Smooth muscle cell (in vitro differentiated cells): ENCODE results near the gene SCYGR3. TPM values are rescaled to one million over a fixed set of nuclear protein-coding genes. Genes with fewer than 3 reads are reported as not detected.

Experiments
- DNase-seq: peaks from one replicate; lab custom pipeline; 2025; ENCODE audit not compliant: unreplicated experiment; lab: John Stamatoyannopoulos, UW
- H2AFZ ChIP-seq: fragments of 200-600 bp; sonication (generic); 2 replicates; pipeline ENCODE4 v1.6.0; 2016; ENCODE audit warnings: antibody characterized with exemption, low read depth, mild to moderate bottlenecking
- H3F3A ChIP-seq: fragments of 200-600 bp; sonication (generic); 2 replicates; pipeline ENCODE4 v1.6.0; 2017; ENCODE audit warnings: antibody characterized with exemption, low read depth
- H3K27ac ChIP-seq: fragments of 200-600 bp; sonication (generic); 2 replicates; pipeline ENCODE4 v1.5.1; 2016; ENCODE audit warnings: low read depth, mild to moderate bottlenecking
- H3K27me3 ChIP-seq: fragments of 200-600 bp; sonication (generic); 2 replicates; pipeline ENCODE4 v1.6.1; 2016; ENCODE audit warnings: low read depth, mild to moderate bottlenecking
- H3K36me3 ChIP-seq: fragments of 200-600 bp; sonication (generic); 2 replicates; pipeline ENCODE4 v1.5.1; 2016; ENCODE audit warnings: low read depth
- H3K4me1 ChIP-seq: fragments of 200-600 bp; sonication (generic); 2 replicates; pipeline ENCODE4 v1.5.1; 2016; ENCODE audit warnings: low read depth
- H3K4me2 ChIP-seq: fragments of 200-600 bp; sonication (generic); 2 replicates; pipeline ENCODE4 v1.6.0; 2016; ENCODE audit warnings: mild to moderate bottlenecking
- H3K4me3 ChIP-seq: fragments of 200-600 bp; sonication (generic); 2 replicates; pipeline ENCODE4 v1.5.1; 2016; ENCODE audit warnings: mild to moderate bottlenecking
- H3K79me2 ChIP-seq: fragments of 200-600 bp; sonication (generic); 2 replicates; pipeline ENCODE4 v1.6.0; 2016; ENCODE audit warnings: low read depth, mild to moderate bottlenecking
- H3K9ac ChIP-seq: fragments of 200-600 bp; sonication (generic); 2 replicates; pipeline ENCODE4 v1.6.0; 2016; ENCODE audit warnings: low read depth
- H3K9me3 ChIP-seq: fragments of 200-600 bp; sonication (generic); replicated peaks from 2 replicates; pipeline ENCODE4 v1.5.1; 2016; ENCODE audit warnings: low read depth
- H4K20me1 ChIP-seq: fragments of 200-600 bp; sonication (generic); 2 replicates; pipeline ENCODE4 v1.6.0; 2016; ENCODE audit warnings: low read depth
- WGBS: methylation state at CpG from one replicate; pipeline ENCODE4 v1.1.7; 2016; ENCODE audit warnings: low lambda C conversion rate; 5-methylcytosine and 5-hydroxymethylcytosine counted together
- polyA plus RNA-seq: library from polyadenylated mRNA; unstranded; fragments of >200 nt; fragmentation: Nextera tagmentation; extraction: Ambion mirVana; gene quantifications from 2 replicates; pipeline ENCODE4 v1.2.1, GENCODE V29; 2016
- total RNA-seq: library from RNA; depleted of rRNA; stranded (reverse); fragments of >200 nt; gene quantifications from 2 replicates; pipeline ENCODE4 v1.2.3, GENCODE V29; 2014
- TF ChIP-seq, protein P1 (sequence below): fragments of 200-600 bp; sonication (generic); IDR thresholded peaks from 2 replicates; pipeline ENCODE4 v1.5.1; 2017; ENCODE audit warnings: borderline replicate concordance, mild to moderate bottlenecking, antibody characterized with exemption; ENCODE audit not compliant: insufficient read depth, poor library complexity, severe bottlenecking

SCYGR3 gene, protein sequence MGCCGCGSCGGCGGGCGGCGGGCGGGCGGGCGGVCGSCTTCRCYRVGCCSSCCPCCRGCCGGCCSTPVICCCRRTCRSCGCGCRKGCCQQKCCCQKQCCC
- total RNA-seq, result not detected in 2 replicates
- not detected in 2 replicates for polyA plus RNA-seq

DNA sequence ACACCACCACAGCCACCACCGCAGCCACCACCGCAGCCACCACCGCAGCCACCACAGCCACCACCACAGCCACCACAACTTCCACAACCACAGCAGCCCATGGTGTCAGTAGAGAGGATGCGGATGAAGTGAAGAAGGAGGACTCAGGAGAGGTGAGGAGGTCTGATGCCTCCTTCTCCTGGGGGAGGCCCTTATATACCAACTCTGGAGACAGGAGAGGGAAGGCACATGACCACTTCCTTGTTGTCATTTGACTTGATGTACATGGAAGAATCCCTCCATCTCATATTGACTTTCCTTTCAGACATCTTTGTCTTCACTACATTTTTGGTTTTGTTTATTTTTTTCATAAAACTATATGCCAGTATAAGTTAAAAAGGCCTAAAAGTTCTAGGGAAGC, at the start of gene SCYGR3:
TSS of gene SCYGR3 (minus strand) at position 101 of the 400 bp plus-strand sequence. CDS start at position 101, 0 bp downstream.
- H4K20me1 ChIP-seq, result no peaks in the 10 kb centered on the region

DNA sequence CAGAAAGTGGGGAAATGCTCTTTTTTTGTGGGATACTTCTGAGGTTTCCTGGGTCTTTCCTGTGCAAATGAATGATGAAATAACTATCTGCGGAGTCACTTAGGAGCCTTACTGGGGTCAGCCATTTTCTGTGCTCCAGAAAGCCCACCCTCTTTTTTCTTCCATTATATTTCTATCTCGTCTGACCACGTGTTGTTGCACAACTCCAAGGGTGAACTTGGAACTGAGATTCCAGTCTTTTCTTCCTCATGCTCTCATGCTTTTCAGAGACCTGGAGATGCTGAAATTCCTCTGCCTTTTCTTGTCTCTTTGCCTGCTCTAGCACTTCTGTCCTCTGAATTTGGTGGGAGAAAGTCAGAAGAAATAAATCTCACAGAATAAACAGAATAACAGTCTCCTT, 47.2 kb upstream of the SCYGR3 start:
- Histone ChIP-seq H3K36me3 (no peaks in the 10 kb centered on the region), H3K27ac (no peak overlapping the region), H3K9me3 (no peaks in the 10 kb centered on the region), H3K4me3 (no peak overlapping the region), H3K9ac (no peak overlapping the region), H3K27me3 (no peaks in the 10 kb centered on the region), H3K4me1 (peaks cover 6% of the 10 kb centered on the region), H3K4me2 (peak overlapping the region; percentile 22), H4K20me1 (no peaks in the 10 kb centered on the region), H2AFZ (peak overlapping the region; percentile 81), H3F3A (no peaks in the 10 kb centered on the region), H3K79me2 (no peaks in the 10 kb centered on the region)
- no peak for DNase-seq
- TF ChIP-seq, protein P1, sequence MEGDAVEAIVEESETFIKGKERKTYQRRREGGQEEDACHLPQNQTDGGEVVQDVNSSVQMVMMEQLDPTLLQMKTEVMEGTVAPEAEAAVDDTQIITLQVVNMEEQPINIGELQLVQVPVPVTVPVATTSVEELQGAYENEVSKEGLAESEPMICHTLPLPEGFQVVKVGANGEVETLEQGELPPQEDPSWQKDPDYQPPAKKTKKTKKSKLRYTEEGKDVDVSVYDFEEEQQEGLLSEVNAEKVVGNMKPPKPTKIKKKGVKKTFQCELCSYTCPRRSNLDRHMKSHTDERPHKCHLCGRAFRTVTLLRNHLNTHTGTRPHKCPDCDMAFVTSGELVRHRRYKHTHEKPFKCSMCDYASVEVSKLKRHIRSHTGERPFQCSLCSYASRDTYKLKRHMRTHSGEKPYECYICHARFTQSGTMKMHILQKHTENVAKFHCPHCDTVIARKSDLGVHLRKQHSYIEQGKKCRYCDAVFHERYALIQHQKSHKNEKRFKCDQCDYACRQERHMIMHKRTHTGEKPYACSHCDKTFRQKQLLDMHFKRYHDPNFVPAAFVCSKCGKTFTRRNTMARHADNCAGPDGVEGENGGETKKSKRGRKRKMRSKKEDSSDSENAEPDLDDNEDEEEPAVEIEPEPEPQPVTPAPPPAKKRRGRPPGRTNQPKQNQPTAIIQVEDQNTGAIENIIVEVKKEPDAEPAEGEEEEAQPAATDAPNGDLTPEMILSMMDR, result no peak
- 58% methylated on average over 3 of the region's 3 CpGs for WGBS

More for the DNA sequence above, at the start of gene SCYGR3:
- TF ChIP-seq, protein P1, result no peak
- no peaks in the 10 kb centered on the region for H3K27me3 ChIP-seq
- no peak within 1 kb of the TSS for H2AFZ ChIP-seq
- WGBS, result 96% methylated on average over 4 of the region's 4 CpGs
- H3K4me1 ChIP-seq, result no peaks in the 10 kb centered on the region
- H3K9ac ChIP-seq, result no peak within 1 kb of the TSS
- no peak for DNase-seq
- H3K4me2 ChIP-seq, result no peak within 1 kb of the TSS
- no peaks in the 10 kb centered on the region for H3K36me3 ChIP-seq
- no peaks in the 10 kb centered on the region for H3K79me2 ChIP-seq
- H3K9me3 ChIP-seq, result no peaks in the 10 kb centered on the region
- no peak within 1 kb of the TSS for H3K4me3 ChIP-seq
- H3F3A ChIP-seq, result no peaks in the 10 kb centered on the region
- H3K27ac ChIP-seq, result no peak within 1 kb of the TSS

DNA sequence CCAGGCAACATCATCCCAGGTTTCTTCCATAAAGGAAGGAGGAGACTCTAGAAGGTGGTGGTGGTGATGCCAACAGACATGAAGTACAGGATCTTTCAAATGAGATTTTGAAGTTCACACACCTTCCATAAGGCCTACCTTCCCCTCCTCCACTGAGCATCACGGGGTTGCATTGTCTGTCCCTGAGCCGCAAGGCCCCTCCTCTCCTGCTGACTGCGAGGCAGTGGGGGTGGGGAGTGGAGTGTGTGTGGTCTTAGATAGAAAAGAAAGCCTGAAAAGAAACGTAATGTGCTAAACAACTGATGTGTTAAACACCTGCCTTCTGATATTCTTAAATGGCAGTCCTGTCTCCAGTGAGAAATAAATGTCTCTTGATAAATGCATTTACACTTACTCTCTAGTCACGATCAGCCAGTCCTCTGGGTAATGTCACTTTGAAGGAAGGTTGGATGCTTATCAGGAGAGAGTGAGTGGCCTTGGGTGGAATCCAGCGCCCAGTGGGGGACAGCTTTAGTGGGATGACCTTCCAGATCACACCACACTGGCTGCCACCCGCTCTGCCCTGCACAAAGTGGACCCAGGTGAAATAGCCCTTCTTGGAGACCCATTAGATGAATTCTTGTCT, 46.5 kb upstream of the SCYGR3 start:
- Histone ChIP-seq H2AFZ (peak overlapping the region; percentile 68), H3K9me3 (no peaks in the 10 kb centered on the region), H3K9ac (no peak overlapping the region), H3K27ac (no peak overlapping the region), H3K4me2 (no peak overlapping the region), H3K4me3 (no peak overlapping the region), H3K4me1 (peaks cover 6% of the 10 kb centered on the region), H3K79me2 (no peaks in the 10 kb centered on the region), H3K27me3 (no peaks in the 10 kb centered on the region), H3F3A (no peaks in the 10 kb centered on the region), H3K36me3 (no peaks in the 10 kb centered on the region), H4K20me1 (no peaks in the 10 kb centered on the region)
- 44% methylated on average over 7 of the region's 7 CpGs for WGBS
- TF ChIP-seq, protein P1, result no peak
- DNase-seq, result no peak

DNA sequence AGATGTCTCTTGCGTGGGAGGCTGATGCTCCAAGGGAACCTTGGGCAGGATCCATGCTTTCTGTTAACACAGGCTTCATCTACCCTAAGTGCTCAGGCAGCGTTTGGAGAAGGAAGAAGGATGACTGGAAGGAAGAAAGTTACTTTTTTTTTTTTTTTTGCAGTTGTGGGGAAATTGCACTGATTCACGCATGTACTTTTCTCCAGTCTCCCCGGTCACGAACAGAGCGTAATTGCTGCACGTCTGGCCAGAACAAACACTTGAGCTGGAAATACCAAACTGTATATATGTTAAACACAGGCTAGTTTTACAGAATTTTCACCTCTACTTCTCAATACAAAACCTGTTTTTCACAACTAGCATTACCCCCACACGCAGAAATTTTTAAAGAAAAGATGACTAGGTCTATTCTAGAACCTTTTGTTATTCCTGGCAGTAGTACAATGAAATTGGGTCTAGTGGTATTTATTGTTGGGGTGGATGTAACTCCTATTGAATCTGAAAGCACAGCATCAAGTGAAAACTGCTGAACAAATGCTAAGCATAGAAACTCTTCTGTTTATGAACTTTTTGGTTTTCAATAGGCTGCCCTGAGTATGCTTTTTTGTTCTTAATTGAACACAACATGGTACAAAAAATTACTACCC, 42.7 kb upstream of the SCYGR3 start:
- Histone ChIP-seq H2AFZ (no peak overlapping the region), H3K4me1 (peaks cover 6% of the 10 kb centered on the region), H3K9ac (peak overlapping the region; percentile 9), H3K9me3 (no peaks in the 10 kb centered on the region), H3K27me3 (no peaks in the 10 kb centered on the region), H3K36me3 (no peaks in the 10 kb centered on the region), H3K4me3 (no peak overlapping the region), H3K27ac (peak overlapping the region; percentile 57), H4K20me1 (no peaks in the 10 kb centered on the region), H3K4me2 (no peak overlapping the region), H3K79me2 (no peaks in the 10 kb centered on the region), H3F3A (peaks cover 5% of the 10 kb centered on the region)
- 48% methylated on average over 8 of the region's 8 CpGs for WGBS
- no peak for DNase-seq
- TF ChIP-seq, protein P1, result no peak
